Measurements from ENCODE around the gene GRK5. TPM values are rescaled to one million over a fixed set of nuclear protein-coding genes. Genes with fewer than 3 reads are reported as not detected.
A peak's percentile ranks its signal among the peaks of the same experiment; 100 is the strongest.

The GRK5 gene
- total and polyA plus RNA-seq, 2 donors from 2014 or later: 7.3 to 18.7 TPM

GRCh38 chr10:119337796-119338432 lies 130.5 kb downstream of the GRK5 start:
- Histone ChIP-seq H3K9ac (ENCODE audit: low read length in 3 of 3) (no peak overlapping the region), H3K36me3 (ENCODE audit: control insufficient read depth in 2 of 3, insufficient read depth in 3 of 3, low read length in 3 of 3) (no peaks in the 10 kb centered on the region), H3K4me1 (ENCODE audit: control insufficient read depth in 2 of 3, insufficient read depth in 2 of 3, low read depth in 1 of 3, low read length in 3 of 3) (peaks cover 0 to 11% (median 4%) of the 10 kb centered on the region in 3 donors), H3K27me3 (ENCODE audit: control insufficient read depth, insufficient read depth, low read length) (no peaks in the 10 kb centered on the region), H3K27ac (ENCODE audit: low read depth in 2 of 2, low read length in 2 of 2) (no peak overlapping the region), H3K9me3 (ENCODE audit: control insufficient read depth in 2 of 3, insufficient read depth in 1 of 3, low read length in 3 of 3) (no peaks in the 10 kb centered on the region), H3K4me3 (ENCODE audit: low read length in 3 of 3) (no peak overlapping the region)
- intact Hi-C loops (cut with DNase I): no loop called here
- TF ChIP-seq CTCF (IDR thresholded peaks at IDR 0.05; ENCODE audit: borderline replicate concordance, extremely low read depth, insufficient read depth): no peak
- no peak for DNase-seq
- no peak for FAIRE-seq

- intact Hi-C loops (cut with DNase I): no loop called here
- Histone ChIP-seq H3K36me3 (ENCODE audit: control insufficient read depth in 2 of 3, insufficient read depth in 3 of 3, low read length in 3 of 3) (no peaks in the 10 kb centered on the region), H3K9ac (ENCODE audit: low read length in 3 of 3) (no peak overlapping the region), H3K27ac (ENCODE audit: low read depth in 2 of 2, low read length in 2 of 2) (no peak overlapping the region), H3K27me3 (ENCODE audit: control insufficient read depth, insufficient read depth, low read length) (no peaks in the 10 kb centered on the region), H3K9me3 (ENCODE audit: control insufficient read depth in 2 of 3, insufficient read depth in 1 of 3, low read length in 3 of 3) (no peaks in the 10 kb centered on the region), H3K4me1 (ENCODE audit: control insufficient read depth in 2 of 3, insufficient read depth in 2 of 3, low read depth in 1 of 3, low read length in 3 of 3) (peaks cover 0 to 11% (median 4%) of the 10 kb centered on the region in 3 donors), H3K4me3 (ENCODE audit: low read length in 3 of 3) (no peak overlapping the region)
- FAIRE-seq: no peak
- no peak for TF ChIP-seq CTCF (IDR thresholded peaks at IDR 0.05; ENCODE audit: borderline replicate concordance, extremely low read depth, insufficient read depth)
- peak in 3 of 5 donors; percentile 59 to 83 (median 79) for DNase-seq
These were observed 131.7 kb downstream of the GRK5 start for GRCh38 chr10:119339109-119339508.

- no peak for TF ChIP-seq CTCF (IDR thresholded peaks at IDR 0.05; ENCODE audit: borderline replicate concordance, extremely low read depth, insufficient read depth)
- intact Hi-C loops (cut with DNase I): no loop called here
- H3K4me3 ChIP-seq (ENCODE audit: low read length in 3 of 3): no peak overlapping the region
- no peak for FAIRE-seq
- H3K4me1 ChIP-seq (ENCODE audit: control insufficient read depth in 2 of 3, insufficient read depth in 2 of 3, low read depth in 1 of 3, low read length in 3 of 3): peaks cover 0 to 11% (median 4%) of the 10 kb centered on the region in 3 donors
- no peak for DNase-seq
- H3K27ac ChIP-seq (ENCODE audit: low read depth in 2 of 2, low read length in 2 of 2): no peak overlapping the region
- no peaks in the 10 kb centered on the region for H3K36me3 ChIP-seq (ENCODE audit: control insufficient read depth in 2 of 3, insufficient read depth in 3 of 3, low read length in 3 of 3)
- no peaks in the 10 kb centered on the region for H3K9me3 ChIP-seq (ENCODE audit: control insufficient read depth in 2 of 3, insufficient read depth in 1 of 3, low read length in 3 of 3)
- H3K9ac ChIP-seq (ENCODE audit: low read length in 3 of 3): peak overlapping the region in 1 of 3 donors; percentile 5
- H3K27me3 ChIP-seq (ENCODE audit: control insufficient read depth, insufficient read depth, low read length): no peaks in the 10 kb centered on the region
These were observed 133.6 kb downstream of the GRK5 start for GRCh38 chr10:119340893-119341458.
